GM11168 (cell line): Measurements from ENCODE around the gene ZNF22.

Source experiments
- in situ Hi-C: fragments of 300-500 bp; cut with MboI; formaldehyde crosslinking; loops from one replicate; pipeline ENCODE4 v1.12.0; 2022; ENCODE audit warnings: low sequenced_read_pairs; ENCODE audit not compliant: unreplicated experiment

Gene ZNF22

DNA sequence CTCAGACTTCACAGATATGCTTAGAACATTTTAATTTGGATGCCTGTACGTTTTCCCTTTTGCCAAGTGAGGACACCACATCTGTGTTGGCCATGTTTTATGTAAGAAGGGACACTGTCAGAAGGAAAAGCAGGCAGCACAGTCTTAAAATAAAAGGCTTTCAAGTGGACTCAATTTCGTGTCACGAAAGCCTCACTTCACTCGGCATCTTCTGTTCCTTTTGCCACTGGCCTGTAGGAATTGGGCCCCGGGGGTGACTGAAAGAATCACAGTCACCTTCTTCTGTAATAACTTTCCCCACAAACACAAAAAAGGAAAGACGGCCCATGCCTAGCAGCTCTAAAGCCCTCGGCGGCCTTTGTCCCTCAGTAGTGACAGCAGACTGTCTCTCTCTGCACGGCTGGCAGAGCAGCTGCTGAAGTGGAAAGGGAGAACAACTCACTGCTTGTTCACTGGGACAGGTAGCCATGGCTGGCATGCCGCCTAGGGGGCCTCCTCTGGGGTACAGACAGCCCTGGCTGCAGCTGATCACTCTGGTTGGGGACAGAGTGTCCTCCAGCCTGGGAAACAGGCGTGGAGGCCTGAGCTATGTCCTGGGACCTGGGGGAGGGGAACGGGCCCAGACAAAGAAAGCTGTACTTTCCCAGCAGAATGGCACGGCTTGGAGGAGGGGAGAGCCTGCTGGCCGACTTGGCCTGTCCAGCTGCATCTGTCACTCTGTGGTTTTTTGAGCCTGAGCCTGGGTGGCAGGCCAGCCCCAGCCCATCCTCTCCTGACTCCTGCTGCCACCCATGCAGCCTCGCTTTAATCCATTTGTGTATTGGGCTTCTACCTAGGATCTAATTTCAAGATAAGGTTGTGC is 36.7 kb upstream of the ZNF22 start:
- in situ Hi-C loops: no loop called here

DNA sequence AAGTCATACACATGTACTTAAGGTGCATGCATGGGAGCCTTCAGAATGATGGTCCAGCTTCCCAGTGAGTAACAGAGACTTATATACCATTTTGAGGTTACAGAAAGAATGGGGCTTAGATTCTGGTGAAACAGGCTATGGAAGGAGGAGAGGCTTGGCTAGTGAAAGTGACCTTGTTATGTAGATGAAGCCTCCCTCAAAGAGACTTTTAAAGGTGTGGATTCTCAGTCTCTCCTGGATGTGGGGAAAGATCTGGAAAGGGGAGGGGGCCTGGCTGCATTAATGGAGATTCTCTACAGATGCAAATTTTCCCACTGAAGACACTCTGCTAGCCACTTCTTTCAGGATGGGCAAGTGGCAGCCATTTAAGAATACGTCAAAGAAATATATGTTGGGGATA is 35.6 kb upstream of the ZNF22 start:
- in situ Hi-C loops: no loop called here

DNA sequence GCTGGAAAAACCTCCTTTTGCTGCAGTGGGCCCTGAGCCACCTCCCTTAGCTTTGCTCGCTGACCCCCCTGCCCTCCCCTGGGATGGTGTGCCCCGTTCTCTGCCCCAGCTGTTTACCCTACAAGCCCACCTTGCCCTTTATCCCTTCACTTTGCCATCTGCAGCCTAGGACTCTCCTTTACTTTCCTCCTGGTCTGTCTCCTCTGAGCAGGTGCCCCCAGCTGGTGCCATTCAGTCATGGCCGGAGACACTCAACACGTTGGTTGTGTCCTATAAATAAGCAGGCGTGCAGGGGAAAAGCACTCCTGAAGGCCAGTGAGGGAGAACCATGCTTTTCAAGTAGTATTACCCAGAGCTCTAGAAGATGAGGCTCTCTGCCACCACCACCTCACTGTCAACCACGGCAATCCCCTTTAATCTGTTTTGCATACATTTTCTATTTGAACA is 35.0 kb upstream of the ZNF22 start:
- in situ Hi-C loops: no loop called here

DNA sequence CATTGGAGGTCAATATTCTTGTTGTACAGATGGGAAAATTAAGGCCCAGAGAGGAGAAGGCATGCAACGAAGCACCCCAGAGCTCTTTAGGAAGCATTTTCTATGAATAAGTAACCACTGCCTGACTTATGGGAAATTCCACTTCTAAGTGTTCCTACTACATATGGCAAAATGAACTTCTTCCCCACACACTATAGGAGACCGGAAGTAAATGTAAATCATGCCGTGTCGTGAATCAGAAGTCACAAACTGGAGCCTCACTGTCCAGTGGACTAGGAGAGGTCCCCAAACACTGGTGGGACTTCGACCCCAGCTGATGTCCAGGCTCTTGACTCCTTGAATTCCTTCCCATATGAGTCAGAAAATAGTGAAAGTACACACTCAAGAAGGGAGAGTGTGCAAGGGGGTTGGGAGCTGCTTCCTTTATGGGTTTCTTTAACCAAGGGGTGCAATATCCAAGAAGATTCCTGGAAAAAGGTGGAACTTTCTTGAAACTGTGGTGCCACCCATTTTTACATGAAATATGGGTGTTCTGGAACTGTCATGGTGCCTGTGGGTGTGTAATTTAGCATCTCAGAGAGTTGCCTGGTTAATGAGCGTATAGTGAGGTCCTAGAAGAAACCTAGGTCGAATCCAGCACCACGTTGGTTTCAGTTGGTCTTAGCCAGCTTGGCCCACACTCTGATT is 34.5 kb upstream of the ZNF22 start:
- in situ Hi-C loops: no loop called here

DNA sequence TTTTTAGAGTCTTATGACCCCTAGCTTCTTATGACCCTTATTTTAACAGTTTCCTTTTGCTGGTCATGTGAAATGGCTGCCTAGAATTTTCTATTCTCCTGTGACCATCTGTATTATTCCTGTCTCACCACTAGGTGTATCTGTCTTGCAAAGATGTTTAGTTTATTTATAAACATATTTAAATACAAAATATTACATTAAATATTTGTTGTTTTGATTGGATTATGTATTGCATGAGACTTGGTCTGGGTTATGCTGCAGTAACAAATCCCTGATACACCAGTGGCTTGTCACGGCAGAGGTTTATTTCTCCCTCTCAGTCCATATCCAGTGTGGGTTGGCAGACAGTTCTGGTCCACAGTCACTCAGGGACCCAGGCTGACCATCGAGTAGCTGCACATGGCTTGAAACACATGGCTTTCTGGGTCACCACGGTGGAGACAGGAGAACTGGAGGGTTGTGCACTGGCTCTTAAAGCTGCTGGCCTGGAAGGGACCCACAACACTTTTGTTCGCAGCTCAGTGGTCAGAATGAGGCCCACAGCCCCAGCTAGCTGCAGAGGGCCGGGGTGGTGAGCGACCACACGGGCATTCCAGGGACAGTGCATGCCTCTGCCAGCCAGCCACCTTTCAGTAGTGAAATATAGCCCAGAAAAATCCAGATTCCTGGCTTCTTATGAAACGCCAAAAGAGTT is 33.8 kb upstream of the ZNF22 start:
- in situ Hi-C loops: no loop called here

DNA sequence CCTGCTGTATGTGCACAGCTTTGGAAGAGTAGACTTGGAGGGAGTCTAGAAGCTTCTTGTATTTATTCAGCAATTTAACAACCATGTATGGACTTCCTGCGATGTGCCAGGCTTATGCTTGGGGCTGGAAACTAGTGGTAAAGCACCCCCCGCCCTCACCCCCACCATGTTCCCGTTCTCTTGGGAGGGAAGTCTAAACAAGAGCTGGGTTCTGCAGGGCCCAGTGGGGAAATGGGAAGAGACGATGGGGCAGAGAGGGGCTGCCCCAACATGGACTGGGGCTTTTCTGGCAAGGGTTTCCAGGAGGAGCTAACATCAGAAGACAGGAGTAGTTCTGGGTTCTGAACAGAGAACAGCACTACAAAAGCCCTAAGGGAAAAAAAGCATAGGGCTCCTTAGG is 33.1 kb upstream of the ZNF22 start:
- in situ Hi-C loops: no loop called here

DNA sequence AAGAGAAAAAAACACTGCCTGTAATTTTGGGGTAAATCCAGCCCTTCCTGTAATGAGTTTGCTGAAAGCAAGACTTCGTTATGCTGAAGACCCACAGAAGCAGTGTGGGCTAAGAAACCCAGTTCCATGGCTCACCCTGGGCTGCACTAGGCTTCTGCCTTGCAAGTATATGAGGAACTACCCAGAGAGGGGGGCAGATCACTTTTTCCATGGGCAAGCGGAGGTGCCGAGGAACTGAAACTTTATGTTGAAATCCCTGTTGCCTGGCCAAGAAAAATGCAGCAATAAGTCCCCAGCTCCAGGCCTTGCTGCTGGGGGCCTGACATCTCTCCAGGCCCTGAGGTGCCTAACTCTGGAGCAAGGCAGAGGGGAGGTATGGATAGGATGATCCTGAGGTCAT is 32.6 kb upstream of the ZNF22 start:
- in situ Hi-C loops: no loop called here

DNA sequence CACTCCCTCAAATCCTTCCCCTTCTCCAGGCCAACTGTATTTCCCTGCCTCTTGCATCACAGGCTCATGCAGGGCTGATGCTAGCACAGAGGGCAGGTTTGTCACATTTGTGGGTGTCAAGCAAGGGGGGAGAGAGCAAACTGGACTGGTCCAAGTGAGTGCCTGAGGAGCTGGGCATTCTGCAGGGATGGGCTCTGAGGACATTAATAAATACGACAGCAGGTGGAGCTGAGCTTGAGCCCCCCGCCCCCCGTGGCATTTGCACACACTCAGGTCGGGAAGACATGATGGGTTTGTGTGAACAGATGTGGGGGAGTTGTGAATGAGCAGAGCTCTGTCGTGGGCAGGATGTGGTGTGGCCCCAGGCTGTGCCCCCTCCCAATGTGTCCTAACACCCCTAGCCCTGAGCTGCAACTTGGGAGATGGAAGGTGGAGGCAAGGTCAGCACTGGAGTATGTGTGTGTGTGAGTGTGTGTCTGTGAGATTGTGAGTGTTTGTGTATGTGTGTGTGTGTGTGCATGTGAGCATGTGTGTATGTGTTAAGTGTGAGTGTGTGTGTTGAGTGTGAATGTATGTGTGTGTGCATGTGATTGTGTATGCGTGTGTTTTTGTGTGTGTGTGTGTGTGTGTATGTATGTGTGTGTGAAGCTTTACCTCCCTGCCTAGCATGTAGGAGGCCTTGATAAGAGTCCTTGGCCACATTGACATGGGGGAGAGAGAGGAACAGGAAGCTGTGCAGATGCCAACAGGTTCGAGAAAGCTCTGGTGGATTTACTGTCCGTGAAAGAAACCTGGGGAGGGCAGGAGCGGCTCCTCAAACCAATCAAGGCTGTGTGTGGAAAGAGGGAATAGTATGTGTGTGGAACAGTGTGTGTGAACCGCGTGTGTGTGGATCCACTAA is 32.0 kb upstream of the ZNF22 start:
- in situ Hi-C loops: no loop called here

DNA sequence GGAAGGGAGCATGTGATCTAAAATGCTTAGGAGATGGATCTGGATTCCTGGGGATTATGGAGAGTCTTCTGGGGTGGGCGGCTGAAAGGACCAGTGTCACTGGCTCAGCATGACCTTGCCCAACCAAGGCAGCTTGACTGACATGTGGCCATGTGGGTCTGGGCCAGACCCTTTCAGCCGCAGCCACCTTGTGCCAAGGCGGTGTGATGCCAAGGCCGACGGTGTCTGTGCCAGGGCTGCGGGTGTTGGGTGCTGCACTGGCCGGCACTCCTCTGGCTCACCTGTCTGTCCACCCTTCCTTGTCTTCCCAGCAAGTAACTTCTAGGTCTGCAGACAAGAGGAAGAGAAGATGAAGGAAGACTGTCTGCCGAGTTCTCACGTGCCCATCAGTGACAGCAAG is 30.9 kb upstream of the ZNF22 start:
- in situ Hi-C loops: no loop called here

DNA sequence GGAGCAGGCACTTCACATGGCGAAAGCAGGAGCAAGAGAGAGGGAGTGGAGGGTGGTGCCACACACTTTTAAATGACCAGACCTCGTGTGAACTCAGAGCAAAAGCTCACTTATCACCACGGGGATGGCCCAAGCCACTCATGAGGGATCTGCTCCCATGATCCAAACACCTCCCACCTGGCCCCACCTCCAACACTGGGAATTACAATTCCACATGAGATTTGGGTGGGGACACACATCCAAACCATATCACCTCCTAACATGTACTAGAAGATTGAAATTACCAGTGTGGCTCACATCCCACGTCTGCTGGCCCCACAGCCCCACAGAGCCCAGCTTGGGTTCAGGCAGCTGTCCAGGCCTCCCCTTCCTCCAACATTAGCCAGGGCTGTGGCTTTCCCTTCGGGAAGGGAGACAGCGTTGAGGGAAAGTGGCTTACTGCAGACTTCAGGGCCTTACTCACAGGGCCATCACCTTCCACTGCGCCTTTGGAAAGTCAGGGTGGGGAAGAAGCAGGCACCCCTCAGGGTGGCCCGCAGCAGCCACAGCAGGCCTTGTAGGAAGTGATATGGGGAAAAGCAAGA is 29.8 kb upstream of the ZNF22 start:
- in situ Hi-C loops: no loop called here

DNA sequence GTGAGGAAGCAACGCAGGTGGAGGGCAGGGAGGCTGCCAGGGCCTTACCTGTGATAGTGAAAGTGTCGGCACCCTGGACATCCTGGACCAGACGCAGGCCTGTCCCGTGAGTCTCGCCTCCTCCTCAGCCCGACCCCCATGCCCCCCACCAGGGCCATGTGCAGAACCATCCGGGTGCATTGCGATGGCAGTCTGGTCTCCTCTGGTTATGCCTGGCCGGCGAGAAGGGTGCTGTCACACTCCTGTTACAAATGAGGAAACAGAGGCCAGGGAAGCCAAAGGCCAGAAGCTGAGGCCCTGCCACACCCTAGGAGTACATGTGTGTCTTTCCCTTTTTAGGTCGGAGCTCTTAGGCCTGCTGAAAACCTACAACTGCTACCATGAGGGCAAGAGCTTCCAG is 29.3 kb upstream of the ZNF22 start:
- in situ Hi-C loops: no loop called here

DNA sequence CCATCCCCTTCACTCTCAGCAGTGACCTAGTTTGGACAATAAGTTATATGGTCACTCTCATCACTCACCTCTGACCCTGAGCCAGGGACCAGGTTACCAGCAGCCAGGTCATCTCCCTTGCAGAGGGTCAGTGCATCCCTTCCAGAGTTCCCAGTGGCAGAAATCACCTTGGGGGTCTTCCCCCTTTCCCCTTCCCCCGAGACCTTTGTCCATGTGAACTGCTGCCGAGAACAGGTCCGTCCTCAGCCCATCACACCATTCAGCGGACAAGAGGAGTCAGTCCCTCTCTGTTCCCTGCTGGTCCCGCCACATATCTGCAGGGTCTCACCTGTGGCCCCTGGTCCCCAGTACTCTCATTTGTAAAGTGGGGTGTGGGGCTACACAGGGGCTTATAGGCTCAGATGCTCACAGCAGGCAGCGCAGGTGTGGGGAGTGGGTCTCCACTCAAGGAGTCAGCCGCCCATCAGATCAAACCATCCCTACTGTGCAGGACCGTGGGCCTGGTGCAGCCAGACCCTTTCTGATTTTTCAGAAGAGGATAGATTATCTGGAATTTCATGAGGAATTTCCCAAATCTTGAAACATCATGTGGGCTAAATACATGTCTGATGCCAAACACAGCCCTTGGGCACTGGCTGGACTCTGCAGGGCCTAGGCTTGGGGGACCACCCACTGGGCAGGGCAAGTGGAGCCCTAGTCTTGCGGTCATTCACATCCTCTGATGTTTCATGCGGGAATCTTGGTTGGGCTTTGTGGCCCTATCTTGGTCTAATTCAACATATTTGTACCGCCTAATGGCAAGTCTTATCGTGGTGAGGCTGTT is 28.6 kb upstream of the ZNF22 start:
- in situ Hi-C loops: no loop called here

DNA sequence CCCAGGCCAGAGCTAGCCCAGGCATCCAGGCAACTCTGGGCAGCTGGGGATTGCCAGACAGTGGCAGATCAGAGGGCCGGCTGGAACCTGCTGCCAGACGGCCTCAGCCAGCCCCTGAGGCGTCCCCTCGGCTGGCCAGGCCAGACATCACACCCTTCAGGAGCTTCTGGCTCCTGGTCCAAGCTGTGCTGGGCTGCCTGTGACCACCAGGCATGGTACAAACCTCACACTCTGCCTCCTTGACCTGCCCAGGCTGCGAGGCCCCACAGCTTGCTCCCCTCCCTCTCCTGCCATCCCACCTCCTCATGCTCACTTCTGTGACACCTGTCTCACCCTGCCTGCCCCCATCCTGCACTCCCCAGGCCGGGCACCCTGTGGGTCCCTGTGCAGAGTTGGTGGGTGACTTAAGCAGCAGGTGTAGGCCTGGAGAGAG is 27.8 kb upstream of the ZNF22 start:
- in situ Hi-C loops: no loop called here

DNA sequence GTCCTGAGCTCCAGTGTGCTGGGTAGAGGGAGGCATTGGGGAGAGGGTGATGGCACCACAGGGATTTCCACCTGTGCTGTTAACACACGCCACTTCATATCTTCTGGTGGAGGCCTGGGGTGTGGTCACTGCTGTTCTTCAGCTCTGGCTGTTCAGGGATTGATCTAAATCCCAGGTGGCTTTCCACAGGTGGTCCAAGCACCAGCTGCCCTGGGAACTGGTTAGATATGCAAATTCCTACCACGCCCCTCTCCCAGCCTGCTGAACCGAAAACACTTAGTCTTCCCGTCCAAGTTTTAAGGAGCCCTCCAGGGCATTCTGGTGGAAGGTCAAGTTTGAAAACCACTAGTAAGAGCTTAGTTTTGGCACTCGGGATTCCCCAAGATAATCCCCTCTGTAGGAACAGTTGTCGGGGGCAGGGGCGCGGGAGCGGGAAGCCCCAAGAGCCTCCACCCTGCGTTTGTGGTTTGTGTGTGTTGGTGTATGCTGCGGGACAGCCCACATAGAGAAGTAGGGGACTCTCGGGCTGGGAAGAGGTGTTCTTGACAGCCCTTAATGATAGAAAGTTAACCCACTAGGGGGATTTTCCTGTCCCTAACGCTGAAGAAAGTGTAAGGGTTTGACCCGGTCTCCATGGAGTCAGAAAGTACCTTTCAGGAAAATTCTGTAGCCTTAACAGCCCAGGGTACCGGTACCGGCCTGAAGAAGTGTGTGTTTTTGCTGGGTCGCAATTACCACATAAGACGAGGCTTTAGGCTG is 27.2 kb upstream of the ZNF22 start:
- in situ Hi-C loops: no loop called here

DNA sequence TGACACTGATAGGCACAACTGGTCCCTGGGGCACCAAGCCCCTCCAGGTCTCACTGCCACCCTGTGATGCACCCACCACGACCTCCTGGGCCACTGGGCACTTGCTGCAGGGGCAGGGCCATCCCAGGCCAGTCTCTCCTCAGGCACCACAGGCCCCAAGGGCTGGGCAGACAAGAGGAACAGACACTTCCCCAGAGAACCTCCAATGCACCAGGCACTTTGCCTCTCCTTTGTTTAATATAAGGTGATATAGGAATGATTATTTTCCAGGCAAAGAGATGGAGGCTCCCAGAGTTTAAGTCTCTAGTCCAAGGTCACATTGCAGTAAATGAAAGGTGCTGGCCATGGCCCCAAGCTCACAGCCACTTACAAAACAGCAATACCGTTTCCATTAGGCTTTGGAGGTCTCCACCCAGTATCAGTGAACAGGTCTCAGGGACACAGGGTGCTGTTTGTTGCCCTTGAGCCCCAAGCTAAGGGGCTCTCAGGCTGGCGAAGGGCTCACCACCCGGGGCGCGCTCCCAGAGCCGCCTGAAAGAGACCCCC is 26.6 kb upstream of the ZNF22 start:
- in situ Hi-C loops: no loop called here

DNA sequence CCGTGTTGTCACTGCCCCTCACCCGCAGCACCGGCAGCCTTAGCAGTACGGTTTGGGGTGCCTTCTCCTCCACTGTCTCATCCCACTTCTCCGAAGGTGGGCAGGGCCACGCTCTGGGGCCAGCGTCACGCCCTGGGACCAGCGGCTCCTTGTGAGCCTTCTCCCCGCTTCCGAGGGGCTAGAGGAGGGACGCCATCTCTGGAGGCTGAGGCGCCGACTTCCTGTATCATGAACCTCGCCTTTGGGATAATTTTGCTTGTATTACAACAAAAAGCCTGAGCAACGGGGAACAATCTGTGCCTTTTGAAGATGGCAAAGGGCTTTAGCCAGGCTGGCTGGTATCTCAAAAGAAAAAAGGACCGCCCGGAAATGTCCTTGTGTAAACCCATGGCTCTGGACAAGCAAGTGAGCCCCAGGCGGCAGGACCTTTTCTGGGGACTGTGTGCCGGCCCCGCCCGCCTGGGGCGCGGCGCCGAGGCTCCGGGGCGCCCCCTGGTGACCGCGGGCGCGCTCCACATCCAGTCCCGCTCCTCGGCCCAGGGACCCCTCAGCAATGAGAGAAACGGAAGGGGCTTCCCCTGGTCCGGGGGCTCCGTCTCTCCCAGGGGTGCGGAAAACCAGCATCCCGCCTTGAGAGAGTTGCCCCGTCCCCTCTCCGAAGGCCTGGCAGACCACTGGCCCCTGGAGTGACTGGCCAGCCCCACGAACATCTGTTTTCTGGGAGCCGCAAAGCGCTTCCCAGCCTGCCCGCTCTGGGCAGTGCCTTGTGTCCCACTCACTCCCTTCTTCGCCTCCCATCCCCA is 25.9 kb upstream of the ZNF22 start:
- in situ Hi-C loops: loop anchor here (5.0 kb wide), 1 partner anchor 43 kb away; no protein-coding TSS in a partner anchor
